Hepatocyte (in vitro differentiated cells): ENCODE measurements around the gene TRMT13.

ENCODE experiments used
- CTCF ChIP-seq: fragments of 200-600 bp; sonication (generic); IDR thresholded peaks from 2 replicates; pipeline ENCODE4 v1.5.1; 2016; ENCODE audit warnings: antibody characterized with exemption, mild to moderate bottlenecking; ENCODE audit not compliant: poor library complexity
- EZH2 ChIP-seq: fragments of 200-600 bp; sonication (generic); IDR thresholded peaks from 2 replicates; pipeline ENCODE4 v1.6.1; 2016; ENCODE audit warnings: antibody characterized with exemption, mild to moderate bottlenecking, borderline replicate concordance
- EZH2phosphoT487 ChIP-seq: fragments of 200-600 bp; sonication (generic); IDR thresholded peaks from one replicate; pipeline ENCODE4 v1.6.1; 2018; ENCODE audit warnings: antibody characterized with exemption, mild to moderate bottlenecking, low read depth, moderate library complexity; ENCODE audit not compliant: unreplicated experiment, severe bottlenecking

DNA sequence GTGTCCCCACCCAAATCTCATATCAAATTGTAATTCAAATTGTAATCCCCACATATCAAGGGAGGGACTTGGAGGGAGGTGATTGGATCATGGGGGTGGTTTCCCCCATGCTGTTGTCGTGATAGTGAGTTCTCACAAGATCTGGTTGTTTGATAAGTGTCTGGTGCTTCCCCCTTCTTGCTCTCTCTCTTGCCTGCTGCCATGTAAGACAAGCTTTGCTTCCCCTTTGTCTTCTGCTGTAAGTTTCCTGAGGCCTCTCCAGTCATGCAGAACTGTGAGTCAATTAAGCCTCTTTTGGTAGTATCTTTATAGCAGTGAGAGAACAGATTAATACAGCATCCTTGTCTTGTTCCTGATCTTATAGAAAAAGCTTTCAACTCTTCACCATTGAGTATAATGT lies 51.6 kb downstream of the TRMT13 start:
- TF ChIP-seq CTCF (no peak), EZH2 (no peak), EZH2phosphoT487 (no peak)
